Stimulated activated CD4-positive, alpha-beta T cell treated with anti-CD3 and anti-CD28 coated beads, Interleukin-1b, Interleukin-23, amount 100 ng/mL, for 48 hours (primary cell): ENCODE data around the gene RRAGB.
"Not testable (repeated sequence)": the region's sequence is repeated elsewhere in the genome, so short reads cannot be mapped to it uniquely, and the experiment has no call there.

Experiments used
- DNase-seq: peaks from one replicate; pipeline ENCODE4 v3.0.0-alpha.2; 2020

RRAGB gene

GRCh38 chrX:55774419-55774818 lies 56.9 kb downstream of the RRAGB start:
- not testable (repeated sequence) for DNase-seq

GRCh38 chrX:55777596-55777995 lies 60.0 kb downstream of the RRAGB start:
- DNase-seq: no peak

GRCh38 chrX:55778322-55778721 lies 60.8 kb downstream of the RRAGB start:
- no peak for DNase-seq

GRCh38 chrX:55783723-55784122 lies 66.2 kb downstream of the RRAGB start:
- DNase-seq: no peak

GRCh38 chrX:55787063-55787462 lies 69.5 kb downstream of the RRAGB start:
- DNase-seq: no peak

- no peak for DNase-seq
Observed at GRCh38 chrX:55787727-55788126, 70.2 kb downstream of the RRAGB start.

- DNase-seq: peak; percentile 8
Observed at GRCh38 chrX:55794405-55794804, 76.9 kb downstream of the RRAGB start.

- DNase-seq: no peak
Observed at GRCh38 chrX:55796496-55796895, 78.9 kb downstream of the RRAGB start.

GRCh38 chrX:55801811-55802210 lies 84.3 kb downstream of the RRAGB start:
- no peak for DNase-seq
